ENCODE data around the gene AXDND1. TPM values are rescaled to one million over a fixed set of nuclear protein-coding genes. Genes with fewer than 3 reads are reported as not detected.
"Not testable (repeated sequence)": the region's sequence is repeated elsewhere in the genome, so short reads cannot be mapped to it uniquely, and the experiment has no call there.

The AXDND1 gene
- total RNA-seq, 1 donor from 2014 or later: not detected

DNA sequence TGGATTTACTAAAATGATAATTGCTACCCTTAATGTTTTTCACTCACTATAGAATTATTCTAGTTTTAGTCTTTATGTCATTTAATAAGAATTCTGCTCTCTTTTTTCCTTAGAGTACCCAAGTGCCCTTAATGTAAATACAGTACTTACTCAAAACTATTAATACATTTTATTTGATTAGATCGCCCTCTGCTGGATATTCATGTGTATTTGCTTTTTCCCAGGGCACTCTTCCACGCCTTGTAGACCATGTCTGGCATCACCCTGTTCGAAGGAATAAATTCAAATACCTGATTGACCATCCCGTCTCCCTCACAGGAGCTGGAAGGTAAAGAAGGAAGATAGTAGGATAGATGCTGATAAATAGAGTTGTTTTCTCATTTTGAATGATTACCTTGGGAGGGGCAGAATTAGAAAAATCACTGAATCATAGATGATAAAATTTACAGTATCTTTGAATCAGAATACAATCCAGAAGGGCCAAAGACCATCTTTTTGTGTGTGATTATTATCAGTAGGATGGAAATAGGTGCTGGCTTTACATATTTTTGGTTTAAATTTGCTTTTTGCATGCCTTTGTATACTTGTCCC lies 4.1 kb downstream of the AXDND1 start:
- no peak for DNase-seq (ENCODE audit: low spot score)

DNA sequence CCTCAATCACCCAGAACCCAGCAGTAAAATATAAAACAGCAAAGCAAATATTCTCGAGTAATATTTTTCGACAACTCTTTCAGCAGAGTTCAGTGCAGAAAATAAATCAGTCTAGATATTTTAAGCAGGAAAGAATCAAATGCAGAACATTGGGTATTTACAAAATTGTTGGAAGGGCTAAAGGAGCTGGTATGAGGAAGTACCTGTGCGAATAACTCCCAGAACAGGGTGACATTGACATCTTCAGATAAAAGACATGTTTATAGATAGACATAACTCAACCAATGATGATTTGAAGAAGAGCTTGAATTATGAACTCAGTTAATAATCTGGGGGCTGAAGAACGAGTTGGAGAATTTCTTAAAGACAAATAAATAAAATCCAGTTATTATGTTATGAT lies 6.4 kb downstream of the AXDND1 start:
- no peak for DNase-seq (ENCODE audit: low spot score)

DNA sequence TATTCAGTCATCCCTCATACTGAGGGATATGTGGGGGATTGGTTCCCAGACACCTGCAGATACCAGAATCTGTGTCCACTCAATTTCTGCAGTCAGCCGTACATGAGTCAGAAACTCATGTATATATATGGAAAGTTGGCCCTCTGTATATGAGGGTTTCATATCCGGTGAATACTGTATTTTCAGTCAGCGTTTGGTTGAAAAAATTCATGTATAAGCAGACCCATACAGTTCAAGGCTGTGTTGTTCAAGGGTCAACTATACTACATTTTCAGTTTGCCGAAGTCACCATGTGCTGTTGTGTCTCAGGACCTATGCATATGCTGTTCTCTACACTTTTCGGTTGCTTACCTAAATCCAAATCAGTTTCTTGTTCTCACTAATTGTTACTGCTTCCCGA lies 10.5 kb downstream of the AXDND1 start:
- DNase-seq (ENCODE audit: low spot score): no peak

DNA sequence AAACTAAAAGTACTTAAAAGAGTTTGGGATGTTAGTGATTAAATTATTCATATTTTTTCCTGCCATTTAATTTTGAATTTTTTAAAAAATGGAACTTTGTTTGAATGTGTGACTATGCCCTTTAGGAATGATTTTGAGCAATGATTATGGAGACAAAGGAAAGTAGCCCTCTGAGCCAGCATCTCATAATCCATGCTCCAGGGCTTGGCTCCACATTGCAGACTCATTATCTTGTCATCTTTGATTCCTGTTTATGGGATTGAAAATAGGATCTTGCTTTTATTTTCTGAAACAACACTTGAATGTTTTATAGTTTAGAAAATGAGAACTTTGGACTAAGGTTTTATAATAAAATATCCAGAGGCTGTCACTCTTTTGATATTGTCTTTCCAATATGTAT lies 14.5 kb downstream of the AXDND1 start:
- DNase-seq (ENCODE audit: low spot score): no peak

DNA sequence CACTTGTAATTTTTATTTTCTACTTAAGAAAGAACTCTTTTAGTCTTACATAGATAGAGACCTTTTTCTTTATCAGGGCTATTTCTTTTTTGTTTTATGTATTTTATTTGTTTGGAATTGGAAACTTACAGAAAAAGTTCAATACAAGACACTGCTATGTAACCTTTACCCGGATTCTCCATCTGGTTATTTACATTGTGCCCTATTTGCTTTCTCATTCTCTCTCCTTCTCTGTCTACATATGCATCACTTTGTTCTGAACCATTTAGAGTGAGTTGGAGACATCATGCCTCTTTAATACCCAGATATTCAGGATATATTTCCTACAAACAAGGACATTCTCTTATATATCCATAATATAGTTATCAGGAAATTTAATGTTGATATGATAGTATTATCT lies 18.3 kb downstream of the AXDND1 start:
- no peak for DNase-seq (ENCODE audit: low spot score)

DNA sequence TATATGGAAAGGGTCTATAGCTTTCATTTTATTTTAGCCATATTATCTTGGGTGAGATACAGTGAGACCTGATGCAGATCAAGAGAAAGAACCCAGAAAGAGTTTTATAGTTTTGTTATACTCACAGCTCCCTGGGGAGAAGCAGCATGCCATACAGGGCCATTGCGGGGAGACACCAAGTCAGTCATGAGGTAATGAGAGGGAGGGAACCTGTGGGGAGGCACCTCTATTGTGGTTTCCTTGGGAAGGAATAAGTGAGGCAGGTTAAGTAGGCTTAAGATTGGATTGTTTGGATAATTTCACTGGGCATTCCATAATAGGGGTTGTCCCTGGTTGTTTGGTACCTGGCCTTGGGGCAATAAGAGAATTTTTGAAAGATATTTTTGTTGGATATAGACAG lies 19.7 kb downstream of the AXDND1 start:
- DNase-seq (ENCODE audit: low spot score): no peak

DNA sequence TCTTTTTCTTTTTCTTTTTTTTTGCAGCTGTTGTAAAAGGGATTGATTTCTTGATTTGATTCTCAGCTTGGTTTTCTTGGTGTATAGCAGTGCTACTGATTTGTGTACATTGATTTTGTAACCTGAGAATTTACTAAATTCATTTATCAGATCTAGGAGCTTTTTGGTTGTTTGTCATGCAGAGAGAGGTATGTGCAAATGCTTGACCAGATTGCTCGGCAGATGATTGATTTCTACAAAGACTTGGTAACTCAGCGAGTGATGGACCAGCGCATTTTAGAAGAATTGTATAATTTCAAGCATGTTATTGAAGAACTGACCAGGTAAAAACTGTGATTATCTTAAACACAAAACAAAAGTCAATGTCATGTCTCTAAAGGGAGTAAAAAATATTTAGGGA lies 27.9 kb downstream of the AXDND1 start:
- no peak for DNase-seq (ENCODE audit: low spot score)

DNA sequence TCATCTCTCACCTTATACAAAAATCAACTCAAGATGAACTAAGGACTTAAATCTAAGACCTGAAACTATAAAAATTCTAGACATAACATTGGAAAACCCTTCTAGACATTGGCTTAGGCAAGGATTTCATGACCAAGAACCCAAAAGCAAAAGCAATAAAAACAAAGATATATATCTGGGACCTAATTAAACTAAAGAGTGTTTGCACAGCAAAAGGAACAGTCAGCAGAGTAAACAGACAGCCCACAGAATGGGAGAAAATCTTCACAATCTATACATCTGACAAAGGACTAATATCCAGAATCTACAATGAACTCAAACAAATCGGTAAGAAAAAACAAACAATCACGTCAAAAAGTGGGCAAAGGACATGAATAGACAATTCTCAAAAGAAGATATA lies 33.6 kb downstream of the AXDND1 start:
- DNase-seq (ENCODE audit: low spot score): not testable (repeated sequence)

DNA sequence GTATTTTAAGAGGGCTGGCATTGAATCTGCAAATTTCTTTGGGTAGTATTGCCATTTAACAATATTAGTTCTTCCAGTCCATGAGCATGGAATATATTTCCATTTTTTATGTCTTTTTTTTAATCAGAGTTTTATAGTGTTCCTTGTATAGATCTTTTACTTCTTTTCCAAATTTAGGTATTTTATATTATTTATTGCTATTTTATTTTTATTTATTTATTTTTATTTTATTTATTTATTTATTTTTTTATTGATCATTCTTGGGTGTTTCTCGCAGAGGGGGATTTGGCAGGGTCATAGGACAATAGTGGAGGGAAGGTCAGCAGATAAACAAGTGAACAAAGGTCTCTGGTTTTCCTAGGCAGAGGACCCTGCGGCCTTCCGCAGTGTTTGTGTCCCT lies 52.0 kb downstream of the AXDND1 start:
- not testable (repeated sequence) for DNase-seq (ENCODE audit: low spot score)

DNA sequence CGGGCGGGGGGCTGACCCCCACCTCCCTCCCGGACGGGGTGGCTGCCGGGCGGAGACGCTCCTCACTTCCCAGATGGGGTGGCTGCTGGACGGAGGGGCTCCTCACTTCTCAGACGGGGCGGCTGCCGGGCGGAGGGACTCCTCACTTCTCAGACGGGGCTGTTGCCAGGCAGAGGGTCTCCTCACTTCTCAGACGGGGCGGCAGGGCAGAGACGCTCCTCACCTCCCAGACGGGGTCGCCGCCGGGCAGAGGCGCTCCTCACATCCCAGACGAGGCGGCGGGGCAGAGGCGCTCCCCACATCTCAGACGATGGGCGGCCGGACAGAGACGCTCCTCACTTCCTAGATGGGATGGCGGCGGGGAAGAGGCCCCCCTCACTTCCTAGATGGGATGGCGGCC lies 52.9 kb downstream of the AXDND1 start:
- not testable (repeated sequence) for DNase-seq (ENCODE audit: low spot score)

DNA sequence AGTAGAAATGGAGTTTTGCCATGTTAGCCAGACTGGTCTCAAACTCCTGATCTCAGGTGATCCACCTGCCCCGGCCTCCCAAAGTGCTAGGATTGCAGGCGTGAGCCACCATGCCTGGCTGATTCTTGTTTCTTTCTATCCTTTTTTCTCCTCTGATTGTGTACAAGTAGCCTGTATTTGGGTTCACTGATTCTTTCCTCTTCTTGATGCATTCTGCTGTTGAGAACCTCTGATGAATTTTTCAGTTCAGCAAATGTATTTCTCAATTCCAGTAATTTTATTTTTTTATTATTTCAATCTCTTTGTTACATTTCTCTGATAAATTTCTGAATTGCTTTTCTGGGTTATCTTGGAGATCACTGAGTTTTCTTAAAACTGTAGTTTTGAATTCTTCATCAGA lies 58.8 kb downstream of the AXDND1 start:
- no peak for DNase-seq (ENCODE audit: low spot score)

DNA sequence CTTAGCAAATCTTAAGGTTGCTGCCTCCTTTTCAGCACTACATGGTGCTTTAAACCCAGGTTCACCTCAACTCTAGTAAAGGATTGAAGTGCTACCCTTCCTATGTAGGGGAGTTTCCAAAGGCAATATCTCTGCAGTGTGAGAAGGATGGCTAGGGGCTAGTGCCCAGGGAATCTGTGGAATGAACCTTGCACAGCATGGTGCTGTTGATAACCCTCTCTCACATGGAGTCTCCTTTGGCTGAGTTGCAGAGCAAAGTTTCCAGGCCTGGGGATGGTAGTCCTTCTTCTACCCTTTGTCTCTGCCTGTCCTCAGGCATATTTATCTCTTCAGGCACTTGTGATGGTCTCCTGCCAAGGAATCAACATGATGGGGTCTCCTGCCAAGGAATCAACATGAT lies 59.4 kb downstream of the AXDND1 start:
- no peak for DNase-seq (ENCODE audit: low spot score)

DNA sequence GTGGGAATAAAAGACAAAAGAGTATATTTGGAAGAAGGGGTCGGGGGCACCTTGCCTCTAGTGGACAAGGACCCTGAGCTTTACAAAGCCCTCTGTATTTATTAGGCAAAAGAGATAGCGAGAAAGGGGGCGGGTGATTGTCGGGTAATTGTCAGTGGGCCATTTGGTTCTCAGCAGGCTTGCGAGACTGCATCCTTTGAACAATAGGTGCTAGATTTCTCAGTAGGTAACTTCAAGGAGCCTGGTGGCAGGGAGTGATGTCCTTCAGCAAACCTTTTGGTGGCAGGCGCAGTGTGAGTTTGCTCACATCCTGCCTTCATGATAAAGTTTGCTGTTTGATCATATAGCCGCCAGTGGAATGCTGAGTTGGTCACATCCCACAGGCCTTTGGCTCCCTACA lies 71.4 kb downstream of the AXDND1 start:
- no peak for DNase-seq (ENCODE audit: low spot score)

DNA sequence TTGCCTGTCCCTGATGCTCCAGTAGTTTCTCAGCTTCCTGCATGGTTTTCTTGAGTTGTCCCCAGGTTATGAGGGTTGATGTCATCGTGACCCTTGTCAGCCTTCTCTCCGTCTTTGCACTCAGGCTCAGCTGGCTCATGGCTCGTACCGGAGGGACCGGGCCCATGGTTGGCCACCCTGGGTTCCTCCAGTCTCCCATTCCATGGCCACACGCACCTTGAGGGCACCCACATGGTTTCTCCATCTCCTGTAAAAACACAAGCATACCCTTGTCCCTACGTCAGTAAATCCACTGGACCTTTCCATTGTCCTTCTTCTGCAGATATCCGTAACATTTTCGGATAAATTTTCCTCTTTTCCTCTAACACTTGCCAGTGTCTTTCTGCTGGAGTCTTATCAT lies 73.9 kb downstream of the AXDND1 start:
- DNase-seq (ENCODE audit: low spot score): not testable (repeated sequence)

DNA sequence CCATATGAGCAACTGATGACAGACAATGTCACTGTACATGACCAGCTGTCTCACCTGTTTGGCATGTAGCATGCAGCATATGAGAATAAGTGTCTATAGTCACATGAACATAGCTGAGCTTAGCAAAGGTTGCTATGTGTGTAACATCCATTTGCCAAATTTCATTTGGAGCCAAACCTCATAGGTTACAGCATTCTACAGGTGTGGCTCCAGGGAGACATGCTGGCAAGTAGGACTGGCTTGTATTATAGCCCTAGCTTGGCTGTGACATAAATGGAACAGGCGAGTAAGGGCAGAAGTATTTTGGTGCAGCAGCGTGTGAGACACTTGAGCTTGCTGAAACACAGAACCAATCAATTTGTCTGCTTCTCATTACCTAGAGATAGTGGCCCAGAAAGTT lies 74.5 kb downstream of the AXDND1 start:
- not testable (repeated sequence) for DNase-seq (ENCODE audit: low spot score)

DNA sequence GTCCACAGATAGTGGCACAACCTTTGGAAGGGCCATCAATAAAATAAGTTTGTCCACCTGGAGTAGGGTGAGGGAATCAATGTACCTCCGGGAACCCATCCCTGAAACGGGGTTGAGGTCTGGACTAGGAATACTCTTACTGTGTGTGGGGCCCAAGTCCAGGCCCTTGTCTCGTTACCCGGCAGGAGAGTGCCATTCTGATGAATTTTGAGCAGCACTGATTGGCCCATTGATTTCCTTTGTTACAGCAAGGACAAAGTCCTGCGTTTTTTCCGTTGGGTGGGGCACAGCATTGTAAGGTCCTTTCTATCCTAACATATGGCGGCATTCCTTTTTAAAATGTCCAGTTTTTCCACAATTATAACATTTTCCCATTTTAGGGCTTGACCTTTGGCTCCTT lies 75.2 kb downstream of the AXDND1 start:
- no peak for DNase-seq (ENCODE audit: low spot score)

DNA sequence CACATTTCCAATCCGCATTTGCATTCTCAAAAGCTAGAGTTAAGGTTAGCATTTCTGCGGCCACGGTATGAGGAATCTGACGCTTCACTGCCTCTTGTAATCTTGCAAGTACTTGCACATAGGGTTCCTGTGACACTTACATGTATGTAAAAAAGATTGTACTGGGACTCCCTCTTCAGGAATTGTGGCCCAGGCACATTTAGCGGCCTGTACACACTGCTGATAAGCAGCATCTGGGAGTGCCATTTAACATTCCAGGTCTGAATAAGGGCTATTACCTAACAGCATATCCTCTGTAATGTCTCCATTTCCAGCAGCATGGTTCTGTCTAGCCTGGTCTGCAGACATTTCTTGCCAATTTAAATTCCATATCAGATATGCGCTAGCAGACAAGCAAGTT lies 75.7 kb downstream of the AXDND1 start:
- DNase-seq (ENCODE audit: low spot score): no peak

DNA sequence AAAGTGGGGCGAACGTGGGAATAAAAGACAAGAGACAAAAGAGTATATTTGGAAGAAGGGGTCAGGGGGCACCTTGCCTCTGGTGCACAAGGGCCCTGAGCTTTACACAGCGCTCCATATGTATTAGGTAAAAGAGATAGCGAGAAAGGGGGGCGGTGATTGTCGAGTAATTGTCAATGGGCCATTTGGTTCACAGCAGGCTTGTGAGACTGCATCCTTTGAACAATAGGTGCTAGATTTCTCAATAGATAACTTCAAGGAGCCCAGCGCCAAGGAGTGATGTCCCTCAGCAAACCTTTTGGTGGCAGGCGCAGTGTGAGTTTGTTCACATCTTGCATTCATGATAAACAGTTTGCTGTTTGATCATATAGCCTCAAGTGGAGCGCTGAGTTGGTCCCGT lies 77.1 kb downstream of the AXDND1 start:
- DNase-seq (ENCODE audit: low spot score): not testable (repeated sequence)

DNA sequence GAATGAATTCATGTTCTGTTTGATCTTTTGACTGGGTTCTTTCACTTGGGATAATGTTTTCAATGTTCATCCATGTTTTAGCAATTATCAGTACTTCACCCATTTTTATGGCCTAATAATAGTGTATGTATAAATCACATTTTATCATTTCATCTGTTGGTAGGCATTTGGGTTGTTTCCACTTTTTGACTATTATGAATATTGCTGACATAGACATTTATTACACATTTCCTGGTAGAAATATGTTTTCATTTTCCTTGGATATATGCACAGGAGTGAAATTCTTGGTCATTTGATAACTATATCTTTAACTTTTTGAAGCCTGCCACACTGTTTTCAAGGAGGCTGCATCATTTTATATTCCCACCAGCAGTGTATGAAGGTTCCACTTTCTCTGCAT lies 79.8 kb downstream of the AXDND1 start:
- no peak for DNase-seq (ENCODE audit: low spot score)

DNA sequence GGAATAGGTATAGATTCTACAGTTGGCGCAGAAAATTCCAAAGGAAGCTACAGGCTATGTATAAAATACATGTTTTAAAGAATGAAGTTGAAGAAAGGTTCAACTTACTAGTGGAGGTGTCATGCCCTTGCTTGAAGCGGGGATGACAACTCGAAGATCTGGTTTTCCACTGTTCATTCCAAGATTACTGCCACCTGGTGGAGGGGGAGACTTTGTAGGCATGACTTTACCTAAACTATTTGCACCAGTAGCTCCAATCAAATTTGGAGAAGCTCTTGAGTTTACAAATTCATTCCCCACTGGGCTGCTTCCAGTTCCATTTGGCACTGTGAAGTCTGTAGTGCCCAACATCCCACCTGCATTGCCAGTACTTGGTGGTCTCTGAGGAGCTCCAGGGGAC lies 81.7 kb downstream of the AXDND1 start:
- DNase-seq (ENCODE audit: low spot score): no peak

DNA sequence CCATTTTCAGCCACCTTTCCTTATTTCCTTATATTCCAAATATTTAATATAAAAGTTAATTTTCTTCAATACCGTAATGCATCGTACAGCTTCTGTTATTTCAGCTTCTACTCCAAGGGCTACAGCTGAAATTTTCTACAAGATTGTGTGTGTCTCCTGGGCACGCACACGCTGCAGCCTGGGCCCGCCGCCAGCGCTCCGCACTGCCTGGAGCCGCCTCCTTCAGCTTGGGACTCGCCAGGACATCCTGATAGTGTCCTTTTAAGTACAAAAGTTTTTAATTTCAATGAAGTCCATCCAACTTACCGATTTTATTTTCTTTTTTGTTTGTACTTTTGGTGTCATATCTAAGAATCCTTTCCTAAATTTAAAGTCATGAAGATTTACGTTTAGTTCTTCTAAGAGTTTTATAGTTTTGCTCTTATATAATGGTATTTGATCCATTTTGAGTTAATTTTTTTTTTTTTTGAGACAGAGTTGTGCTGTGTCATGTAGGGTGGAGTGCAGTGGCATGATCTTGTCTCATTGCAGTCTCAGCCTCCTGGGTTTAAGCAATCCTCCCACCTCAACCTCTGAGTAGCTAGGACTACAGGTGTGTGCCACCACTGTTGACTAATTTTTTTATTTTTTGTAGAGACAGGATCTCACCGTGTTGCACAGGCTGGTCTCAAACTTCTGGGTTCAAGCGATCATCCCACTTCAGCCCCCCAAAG lies 82.8 kb downstream of the AXDND1 start:
- DNase-seq (ENCODE audit: low spot score): no peak

DNA sequence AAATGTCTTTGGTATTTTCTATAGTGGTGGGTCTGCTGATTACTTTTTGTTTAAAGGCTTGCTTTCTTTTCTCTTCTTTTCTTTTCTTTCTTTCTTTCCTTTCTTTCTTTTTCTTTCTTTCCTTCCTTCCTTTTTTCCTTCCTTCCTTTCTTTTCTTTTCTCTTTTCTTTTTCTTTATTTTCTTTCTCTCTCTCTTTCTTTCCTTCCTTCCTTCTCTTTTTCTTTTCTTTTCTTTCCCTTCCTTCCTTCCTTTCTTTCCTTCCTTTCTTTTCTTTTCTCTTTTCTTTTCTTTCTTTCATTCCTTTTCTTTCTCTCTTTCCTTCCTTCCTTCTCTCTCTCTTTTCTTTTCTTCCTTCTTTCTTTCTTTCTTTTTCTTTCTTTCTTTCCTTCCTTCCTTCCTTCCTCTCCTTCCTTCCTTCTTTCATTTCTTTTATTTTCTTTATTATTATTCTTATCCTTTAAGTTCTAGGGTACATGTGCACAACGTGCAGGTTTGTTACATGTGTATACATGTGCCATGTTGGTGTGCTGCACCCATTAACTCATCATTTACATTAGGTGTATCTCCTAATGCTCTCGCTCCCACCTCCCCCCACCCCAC lies 93.9 kb downstream of the AXDND1 start:
- not testable (repeated sequence) for DNase-seq (ENCODE audit: low spot score)

DNA sequence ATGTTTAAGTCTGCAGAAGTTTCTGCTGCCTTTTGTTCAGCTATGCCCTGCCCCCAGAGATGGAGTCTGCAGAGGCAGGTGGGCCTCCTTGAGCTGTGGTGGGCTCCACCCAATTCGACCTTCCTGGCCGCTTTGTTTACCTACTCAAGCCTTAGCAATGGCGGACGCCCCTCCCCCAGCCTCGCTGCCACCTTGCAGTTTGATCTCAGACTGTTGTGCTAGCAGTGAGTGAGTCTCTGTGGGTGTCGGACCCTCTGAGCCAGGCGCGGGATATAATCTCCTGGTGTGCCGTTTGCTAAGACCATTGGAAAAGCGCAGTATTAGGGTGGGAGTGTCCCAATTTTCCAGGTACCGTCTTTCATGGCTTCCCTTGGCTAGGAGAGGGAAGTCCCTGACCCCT lies 99.9 kb downstream of the AXDND1 start:
- DNase-seq (ENCODE audit: low spot score): not testable (repeated sequence)

All from mesenteric fat pad (tissue), 1 donor.